CD4-positive, alpha-beta T cell treated with Interleukin-10 for 1 hour (primary cell): Measurements from ENCODE around the gene MAML2.
"Not testable (repeated sequence)": the region's sequence is repeated elsewhere in the genome, so short reads cannot be mapped to it uniquely, and the experiment has no call there.

Experiments used
- DNase-seq: peaks from one replicate; pipeline ENCODE4 v3.0.0-alpha.2; 2020

The MAML2 gene

DNA sequence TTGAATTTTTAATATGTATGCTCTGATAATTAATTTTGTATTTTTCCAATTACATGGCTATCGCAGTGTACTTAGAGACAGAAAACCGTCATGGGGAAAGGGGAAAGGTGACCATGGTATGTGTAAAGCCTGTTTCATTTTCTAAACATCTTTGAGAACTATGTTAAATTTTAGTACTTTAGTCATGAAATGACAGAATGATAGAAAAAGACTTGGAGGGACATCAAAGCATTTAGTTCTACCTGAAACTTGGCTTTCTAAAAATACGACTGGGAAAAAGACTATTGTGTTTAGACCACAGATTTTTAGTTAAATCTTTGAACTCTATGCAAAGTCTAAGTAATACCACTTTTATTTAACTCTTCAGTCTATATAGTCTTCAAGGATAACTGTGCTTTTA, 54.1 kb downstream of the MAML2 start:
- no peak for DNase-seq

DNA sequence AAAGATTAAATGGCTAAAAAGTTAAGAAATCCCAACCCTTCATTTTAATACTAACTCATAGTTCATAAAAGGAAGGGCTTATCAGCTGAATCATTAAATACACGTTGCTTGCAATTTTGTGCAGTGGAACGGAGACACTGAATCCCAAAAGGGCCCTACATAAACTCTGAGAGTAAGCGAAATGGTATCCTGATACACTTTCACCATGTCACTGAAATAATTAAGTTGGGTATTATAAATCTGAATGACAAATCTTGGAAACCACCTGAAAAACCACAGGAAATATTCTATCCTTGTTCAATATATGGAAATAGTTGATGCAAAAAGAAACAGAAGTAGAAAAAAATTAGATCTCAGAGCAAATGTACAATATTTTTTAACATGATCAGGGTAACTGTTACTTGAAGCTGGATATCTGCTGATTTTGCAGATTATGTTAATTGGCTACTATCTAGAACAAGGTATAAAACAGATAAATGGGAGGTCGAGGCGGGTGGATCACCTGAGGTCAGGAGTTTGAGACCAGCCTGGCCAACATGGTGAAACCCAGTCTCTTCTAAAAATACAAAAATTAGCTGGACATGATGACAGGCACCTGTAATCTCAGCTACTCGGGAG, 55.1 kb downstream of the MAML2 start:
- no peak for DNase-seq

DNA sequence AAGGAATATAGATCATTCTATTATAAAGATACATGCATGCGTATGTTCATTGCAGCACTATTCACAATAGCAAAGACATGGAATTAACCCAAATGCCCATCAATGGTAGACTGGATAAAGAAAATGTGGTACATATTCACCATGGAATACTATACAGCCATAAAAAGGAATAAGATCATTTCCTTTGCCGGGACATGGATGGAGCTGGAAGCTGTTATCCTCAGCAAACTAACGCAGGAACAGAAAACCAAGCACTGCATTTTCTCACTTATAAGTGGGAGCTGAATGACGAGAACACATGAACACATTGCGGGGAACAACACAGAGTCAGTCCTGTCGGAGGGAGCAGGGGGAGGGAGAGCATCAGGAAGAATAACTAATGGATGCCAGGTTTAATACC, 57.0 kb downstream of the MAML2 start:
- not testable (repeated sequence) for DNase-seq

DNA sequence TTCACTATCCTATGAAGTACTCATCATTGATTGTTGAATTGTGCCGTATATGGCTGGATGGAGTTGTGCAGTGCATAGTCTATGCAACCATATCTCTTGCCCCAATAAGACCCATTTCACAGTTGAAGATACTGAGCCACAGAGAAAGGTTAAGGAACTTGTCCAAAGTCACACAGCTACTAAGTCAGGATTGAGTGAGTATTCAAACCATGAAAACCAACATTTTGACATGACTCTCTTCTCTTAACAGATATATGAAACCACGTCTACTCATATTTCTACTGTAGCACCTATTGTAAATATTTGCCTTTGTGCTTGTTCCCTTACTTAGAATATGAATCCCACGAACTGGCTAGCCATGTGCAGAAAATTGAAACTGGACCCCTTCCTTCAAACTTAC, 58.1 kb downstream of the MAML2 start:
- DNase-seq: no peak

DNA sequence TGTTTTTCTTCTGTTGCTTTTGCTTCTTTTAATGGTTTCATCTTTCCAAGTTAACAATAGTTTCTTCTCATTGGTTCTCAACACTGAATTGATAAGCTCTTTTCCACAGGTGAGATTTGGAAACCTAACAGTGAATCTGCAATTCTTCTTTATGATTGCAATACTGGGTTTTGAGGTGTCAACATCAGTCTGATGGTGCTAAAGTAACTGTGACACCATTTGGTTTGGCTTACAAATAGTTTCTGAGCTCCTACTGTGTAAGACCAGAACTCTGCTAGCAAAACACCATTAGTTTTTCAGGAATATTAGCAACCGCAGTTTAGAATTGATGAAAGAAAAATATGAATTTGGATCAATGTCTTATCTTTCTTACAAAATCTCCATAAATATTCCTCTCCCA, 58.6 kb downstream of the MAML2 start:
- DNase-seq: no peak

DNA sequence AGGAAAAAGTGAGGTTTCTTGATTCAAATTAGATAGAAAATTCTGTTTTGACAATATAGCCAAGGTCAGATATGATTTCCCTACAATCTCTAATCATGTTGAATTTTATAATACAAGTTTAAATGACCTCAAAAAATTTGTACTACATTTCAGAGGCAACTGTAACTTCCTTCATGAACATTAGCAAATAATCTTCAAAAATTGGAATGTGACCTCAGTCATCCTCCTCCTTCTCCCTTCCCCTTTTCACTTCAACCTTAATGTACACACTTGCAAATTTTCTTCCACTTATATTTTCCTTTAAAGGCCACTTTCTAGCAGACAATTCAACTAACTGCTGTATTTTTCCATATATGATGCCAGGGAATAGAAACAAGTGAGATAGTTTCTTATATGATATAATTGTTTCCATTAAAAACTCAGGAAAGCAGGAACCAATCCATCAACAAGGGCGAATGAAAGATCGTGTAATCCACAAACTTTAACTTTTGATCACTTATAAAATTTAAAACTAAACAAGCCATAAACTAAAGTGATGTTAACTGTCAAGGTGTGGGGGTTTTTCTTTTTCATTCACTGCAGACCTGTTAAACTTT, 60.3 kb downstream of the MAML2 start:
- DNase-seq: no peak

DNA sequence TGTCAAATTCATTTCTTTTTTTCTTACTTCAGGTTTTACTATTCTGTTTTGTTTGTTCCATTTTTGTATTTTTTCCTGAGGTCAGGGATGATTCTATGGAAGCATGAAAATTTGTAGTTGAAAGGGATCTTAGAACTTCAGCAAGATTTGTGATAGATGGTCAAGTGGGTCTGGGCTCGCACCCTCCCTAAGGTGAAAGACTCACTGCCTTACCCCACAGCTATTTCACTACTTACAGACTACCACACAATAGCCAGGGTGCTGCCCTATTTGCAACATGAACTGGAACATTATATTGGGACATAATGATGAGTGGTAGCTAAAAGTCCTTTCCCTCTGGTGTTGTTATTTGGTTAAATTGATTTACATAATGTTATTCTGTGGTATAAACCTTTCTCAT, 62.6 kb downstream of the MAML2 start:
- no peak for DNase-seq

DNA sequence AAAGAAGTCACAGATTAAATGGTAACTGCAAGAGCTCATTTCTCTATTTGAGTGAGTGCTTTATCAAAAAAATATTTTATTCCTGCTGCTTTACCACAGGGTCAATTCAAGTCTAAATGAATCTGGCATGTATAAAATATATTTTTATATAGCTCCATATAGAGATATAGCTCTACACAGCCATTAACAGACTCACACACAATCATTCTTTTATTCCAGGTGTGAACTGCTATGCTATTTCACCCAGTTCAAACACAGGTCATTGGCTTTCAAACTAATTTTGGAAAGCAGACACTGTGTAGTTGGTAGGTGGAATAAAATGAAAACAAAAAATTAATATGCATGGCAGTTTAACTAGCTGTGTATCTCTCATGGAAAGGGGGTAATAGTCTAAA, 63.1 kb downstream of the MAML2 start:
- DNase-seq: no peak

DNA sequence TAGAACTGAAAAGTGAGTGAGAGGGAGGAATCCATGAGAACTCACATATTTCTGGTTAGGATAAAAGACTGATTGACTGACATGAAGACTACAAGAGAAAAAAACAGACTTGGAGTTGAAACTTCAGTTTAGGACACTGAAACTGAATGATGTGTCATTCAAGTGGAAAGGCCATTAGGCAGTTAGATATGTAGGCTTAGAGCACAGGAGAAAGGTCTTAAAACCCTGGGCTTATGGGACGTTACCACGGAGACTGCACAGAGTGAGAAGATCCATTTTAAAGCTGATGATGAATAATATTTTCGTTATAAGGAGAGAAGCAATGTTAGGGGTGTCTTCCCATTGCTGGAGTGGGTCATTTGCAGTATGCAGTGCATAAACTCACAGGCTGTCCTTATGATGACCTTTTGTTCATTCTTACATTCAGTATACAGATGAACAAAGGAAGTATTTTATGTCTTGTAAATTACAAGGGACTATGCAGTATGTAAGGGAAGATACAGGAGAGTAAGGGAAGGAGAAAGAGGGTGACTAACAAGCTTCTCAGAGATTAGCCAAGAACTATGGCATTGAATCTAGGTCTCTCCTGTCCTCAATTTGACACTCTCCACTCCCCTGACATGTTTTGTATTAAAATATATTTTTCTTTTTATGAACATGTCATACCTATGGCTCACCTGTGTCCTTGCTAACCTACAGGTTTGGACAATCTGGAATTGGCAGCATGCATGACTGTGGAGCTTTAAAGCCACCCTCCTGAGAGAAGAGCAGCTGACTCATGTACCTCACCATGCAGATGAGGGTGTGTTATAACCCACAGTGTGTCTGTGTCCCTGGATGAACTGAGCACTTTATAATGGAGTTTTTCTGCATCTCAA, 63.7 kb downstream of the MAML2 start:
- no peak for DNase-seq

DNA sequence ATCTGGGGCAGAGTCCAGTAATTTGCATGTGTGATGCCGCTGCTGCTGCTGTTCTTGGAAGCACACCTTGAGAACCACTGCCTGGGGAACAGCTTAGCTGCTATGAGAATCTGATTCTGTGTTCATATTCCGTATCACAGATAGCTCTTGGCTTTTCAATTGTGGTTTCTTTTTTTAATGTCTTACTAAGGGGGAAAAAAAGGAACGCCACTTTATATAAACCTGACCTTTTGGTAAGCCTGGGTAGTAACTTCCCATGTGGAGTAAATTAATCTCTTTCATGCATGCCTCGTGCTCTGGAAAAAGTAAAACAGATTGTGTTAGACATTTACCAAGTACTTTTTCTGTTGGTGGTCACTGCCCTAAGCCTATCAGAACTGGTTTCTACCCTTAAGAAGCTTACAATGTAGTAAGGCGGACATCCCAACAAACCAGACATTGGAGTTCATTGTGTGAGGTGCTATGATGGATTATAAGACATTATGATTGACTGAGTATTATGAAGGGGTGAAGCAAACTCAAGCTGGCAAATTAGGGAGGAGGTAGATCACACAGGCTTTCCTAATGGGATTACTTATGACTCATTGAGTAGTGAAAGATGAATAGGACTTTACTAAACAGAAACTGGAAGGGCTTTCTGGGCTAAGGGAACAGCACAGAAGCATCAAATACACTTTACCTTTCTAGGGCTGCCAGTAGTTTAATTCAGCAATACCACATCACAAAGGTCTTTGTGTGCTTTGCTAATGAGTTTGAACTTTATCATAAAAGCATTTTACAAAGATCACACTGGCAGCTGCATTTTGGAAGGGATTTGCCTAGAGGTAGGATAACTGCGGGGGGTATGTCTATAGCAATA, 64.7 kb downstream of the MAML2 start:
- DNase-seq: no peak

DNA sequence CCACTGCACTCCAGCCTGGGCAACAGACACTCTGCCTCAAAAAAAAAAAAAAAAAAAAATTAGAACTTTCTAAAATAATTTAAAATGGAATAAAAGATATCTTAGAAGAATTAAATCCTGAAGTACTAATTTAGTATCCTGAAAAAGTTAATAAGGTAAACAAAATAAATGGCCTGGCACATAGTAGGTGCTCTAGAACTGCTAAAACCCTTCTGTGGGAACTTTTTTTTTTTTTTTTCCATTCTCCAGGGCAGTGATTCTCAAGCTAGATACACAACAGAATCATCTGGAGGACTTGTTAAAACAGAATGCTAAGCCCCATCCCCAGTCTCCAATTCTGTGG, 65.3 kb downstream of the MAML2 start:
- DNase-seq: no peak

DNA sequence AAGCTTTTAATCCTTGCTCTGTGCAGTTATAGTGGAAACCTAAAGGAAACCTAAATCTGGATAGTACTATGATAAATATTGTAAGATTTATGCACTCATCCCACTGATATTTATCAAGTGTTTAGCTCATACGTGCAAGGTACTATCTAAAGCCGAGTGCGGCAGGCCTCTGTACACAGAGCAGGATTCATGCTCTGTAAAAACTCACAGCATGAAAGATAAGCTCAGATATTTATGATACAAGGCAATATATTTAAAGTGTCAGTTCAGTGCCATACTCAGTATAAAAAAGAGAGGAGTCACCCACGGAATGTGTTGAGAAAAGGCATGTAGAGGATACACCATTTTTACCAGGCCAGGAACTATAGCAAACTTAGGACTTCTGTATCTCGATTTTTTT, 66.2 kb downstream of the MAML2 start:
- no peak for DNase-seq

DNA sequence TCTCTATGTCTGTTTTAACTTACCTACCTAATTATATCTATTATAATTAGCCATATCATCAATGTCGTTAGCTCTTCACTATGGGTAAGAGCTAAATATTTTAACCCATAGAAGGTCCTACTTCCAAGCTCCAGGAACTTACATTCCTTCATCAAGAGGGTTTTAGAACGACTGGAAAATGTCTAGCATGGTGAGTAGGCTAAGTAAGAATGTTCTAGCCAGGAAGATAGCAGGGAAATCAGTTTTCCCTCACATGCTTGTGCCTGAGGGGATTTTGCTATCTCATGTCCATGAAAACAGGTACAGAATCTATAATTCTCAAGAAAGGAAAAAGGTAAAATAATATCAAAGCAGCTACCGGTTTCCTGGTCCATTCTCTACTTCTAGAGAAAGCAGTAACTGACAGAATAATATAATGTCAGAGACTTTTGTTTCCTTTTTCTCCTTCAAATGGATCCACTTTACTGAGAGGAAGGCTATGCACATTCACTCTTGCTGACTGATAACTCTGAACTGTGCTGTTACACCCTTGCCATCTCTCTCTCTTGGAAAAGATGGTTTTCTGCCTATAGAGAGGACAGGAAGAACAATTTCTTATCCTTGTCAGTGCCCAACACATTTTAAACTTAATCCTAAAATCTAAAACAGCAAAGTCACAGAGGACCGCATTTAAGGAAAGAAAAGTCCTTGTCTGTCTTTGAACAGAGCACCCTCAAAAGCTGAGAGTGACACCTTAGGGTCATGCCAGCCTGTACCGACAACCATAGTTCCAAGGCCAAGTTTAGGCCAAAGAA, 67.0 kb downstream of the MAML2 start:
- DNase-seq: no peak

DNA sequence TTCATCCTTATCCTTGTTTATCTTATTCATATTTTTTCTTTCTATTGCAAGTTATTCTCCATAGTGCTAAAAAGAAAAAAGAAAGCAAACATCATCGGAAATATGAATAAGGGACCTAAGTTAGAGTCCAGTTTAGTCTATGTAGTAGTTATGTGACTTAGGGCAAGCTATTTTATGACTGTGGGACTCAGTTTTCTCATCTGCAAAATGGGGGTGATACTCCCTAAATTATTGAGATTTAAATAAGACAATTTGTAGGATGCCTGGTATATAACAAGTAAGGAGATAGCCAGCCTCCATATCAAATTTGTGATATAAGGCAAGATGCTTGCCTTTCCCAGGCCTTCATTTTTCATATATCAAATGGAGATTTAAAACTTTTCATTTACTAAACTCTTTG, 69.5 kb downstream of the MAML2 start:
- DNase-seq: no peak

DNA sequence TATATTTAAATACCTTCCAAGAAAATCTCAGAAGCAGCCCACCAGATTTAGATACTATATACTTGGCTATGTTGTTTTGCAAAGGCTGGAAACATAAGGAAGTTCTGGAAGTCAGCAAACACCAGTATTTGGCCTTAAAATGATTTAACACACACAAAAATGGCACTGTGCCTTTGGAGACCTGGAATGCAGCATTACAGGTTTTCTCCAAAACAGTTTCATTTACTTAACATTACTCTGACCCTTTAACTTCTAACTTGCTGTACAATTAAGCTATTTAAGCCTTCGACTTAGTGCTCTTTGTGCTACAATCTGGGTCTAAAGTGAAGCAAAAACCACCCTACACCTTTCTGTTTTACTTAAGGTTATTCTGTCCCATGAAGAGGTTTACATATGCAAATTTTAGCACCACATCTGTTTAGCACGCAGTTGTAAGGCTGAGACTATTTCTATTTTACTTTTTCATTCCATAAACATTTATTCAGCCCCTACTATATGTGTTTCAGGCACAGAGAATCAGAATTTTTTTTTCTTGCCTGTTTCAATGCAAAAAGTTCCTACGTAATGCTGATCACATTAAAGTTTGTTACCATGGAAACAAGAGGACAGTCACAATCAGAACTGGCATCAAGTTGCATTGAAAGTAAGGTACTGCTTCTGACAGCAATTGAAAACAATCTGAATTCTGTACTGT, 70.3 kb downstream of the MAML2 start:
- peak; percentile 63 for DNase-seq

DNA sequence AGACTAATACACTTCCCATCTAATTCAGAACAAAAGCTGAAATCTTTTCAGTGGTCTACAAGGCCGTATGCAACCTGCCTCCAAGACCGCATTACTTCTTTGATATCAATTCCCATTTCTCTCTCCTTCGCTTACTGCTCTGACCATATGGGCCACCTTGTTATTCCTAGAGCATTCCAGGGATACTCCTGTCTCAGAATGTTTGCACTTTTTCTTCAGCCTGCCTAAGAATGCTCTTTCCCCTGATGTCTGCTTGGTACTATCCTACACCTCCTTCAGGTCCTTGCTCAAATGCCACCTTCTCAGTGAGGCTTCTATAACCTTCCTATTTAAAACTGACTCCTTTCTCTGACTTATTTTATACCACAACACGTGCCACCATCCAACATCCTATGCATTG, 71.2 kb downstream of the MAML2 start:
- DNase-seq: no peak

DNA sequence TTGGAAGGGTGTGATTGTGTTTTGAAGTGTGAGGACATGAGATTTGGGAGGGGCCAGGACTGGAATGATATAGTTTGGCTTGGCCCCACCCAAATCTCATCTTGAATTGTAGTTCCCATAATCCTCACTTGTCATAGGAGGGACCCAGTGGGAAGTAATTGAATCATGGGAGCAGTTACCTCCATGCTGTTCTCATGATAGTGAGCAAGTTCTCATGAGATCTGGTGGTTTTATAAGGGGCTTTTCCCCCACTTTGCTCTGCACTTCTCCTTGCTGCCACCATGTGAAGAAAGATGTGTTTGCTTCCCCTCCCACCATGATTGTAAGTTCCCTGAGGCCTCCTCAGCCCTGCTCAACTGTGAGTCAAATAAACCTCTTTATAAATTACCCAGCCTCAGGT, 71.6 kb downstream of the MAML2 start:
- not testable (repeated sequence) for DNase-seq

DNA sequence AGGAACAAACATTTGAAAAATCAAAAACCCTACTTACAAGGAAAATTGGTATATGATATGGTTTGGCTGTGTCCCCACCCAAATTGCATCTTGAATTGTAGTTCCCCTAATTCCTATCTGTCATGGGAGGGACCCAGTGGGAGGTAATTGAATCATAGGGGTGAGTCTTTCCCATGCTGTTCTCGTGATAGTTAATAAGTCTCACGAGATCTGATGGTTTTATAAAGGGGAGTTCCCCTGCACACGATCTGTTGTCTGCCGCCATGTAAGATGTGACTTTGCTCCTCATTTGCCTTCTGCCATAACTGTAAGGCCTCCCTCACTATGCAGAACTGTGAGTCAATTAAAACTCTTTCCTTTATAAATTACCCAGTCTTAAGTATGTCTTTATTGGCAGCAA, 74.5 kb downstream of the MAML2 start:
- not testable (repeated sequence) for DNase-seq

DNA sequence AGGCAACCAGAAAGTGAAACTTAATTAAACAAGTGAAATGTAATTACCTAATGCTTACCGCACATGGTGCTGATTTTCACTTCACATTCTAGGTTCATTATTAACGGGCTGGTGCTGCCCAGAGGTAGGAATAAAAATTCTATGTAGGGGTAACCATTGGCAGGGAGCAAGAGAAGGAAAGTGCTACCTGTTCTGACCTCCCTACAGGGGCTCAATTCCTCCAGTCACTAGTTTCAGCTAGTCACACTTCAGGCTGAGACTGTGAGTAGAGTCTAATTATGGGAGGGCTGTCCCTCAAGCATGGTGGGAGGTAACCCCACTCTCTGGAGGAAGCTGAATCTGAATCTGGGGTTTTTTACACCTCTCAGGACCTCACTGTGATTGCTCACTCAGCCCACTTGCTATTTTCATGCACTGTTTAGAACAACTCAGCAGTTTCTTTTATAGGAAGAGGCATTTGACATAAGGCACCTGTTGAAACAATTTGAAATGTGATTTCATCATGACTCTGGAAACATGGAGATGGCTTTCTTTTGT, 75.4 kb downstream of the MAML2 start:
- peak; percentile 64 for DNase-seq

DNA sequence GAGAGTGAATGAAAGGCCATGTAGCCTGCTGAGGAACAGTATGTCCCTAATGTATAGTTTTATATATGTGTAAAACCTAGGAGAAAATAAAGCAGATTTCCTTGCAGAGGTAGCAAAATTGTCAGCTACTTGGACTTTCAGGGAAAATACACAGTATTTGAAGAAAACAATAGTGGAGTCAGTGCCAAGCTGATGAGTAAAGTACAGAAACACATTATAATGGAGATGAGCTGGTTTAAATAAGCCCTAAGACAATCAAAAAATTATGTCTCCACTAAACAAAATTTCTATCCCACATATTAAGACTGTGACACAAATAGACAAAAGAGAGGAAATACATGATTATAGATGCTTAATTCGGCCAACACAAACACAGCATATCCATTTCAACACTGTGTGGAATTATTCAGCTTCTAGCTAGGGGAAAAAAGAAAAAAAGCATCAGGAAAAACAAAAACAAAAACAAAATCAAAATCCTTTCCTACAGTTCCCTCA, 75.9 kb downstream of the MAML2 start:
- DNase-seq: no peak

DNA sequence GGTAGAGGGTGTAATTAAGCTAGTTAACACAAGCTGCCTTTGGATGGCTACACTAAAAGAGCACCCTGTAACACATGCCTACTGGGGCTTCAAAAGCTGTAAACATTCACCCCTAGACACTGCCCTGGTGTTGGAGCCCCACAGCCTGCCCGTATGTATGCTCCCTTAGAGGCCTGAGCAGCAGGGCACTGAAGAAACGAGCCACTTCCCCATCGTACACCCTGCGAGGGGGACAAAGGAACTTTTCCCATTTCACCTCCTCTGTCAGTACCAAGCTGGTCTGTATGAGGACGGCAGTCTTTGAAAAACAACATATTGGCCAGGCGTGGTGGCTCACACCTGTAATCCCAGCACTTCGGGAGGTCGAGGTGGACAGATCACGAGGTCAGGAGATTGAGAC, 77.0 kb downstream of the MAML2 start:
- DNase-seq: no peak
